ENCODE measurements around the gene TPTE.
"Not testable (repeated sequence)": the region's sequence is repeated elsewhere in the genome, so short reads cannot be mapped to it uniquely, and the experiment has no call there.

- TF ChIP-seq CTCF, POLR2A (IDR thresholded peaks at IDR 0.05): not testable (repeated sequence)
Measured at GRCh38 chr21:10517904-10518303, 3.5 kb upstream of the TPTE start.
